Measurements from ENCODE around the gene FAM237A.

The FAM237A gene

DNA sequence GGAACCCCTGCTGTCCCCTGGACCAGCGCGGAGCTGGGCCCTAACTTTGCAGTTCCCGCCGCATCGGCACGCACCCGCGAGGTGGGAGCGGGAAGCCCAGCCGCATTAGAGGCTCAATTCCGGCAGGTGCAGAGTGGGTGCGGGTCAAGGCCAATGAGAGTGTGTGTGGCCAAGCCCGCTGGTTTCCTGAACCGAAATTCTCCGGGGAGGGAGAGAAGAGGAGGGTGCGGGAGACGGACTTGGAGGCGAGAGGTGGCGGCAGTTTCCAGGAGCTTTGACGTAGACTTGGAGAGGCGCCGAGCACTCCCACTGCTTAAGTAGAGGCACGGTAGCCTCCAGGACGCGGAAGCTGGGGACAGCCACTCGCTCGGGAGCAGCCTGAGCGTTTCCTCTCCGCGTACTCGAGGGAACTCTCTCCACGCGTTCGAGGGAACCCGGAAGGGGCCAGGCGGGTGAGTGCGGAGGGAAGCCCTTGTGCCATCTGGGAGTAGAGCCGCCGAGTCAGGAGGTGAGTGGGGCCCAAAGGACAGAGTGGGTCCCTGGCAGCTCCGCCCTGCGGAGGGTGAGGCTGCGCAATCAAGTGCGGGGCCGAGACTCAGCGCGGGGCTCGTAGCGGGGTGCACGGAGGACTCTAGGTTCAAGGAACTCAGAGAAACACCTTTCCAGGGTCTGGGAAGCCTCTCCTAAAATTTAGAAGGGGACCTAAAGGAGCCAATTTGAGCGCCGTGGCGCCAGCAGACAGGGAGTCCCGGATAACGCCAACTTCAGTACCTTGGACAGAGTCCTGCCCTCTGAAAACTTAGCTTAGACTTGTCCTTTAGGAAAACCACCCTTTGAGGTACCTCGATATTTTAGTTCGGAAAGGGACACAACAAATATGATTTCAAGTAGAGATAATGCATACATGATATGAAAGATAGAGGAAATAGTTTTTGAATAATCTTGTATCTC is at the start of gene FAM237A:
Gene FAM237A, plus strand, starts transcription at position 413 of the 951 bp plus-strand sequence. CDS start 1,750 bp downstream, outside the sequence.
- Histone ChIP-seq H3K4me3 (ENCODE audit: low read length) (no peak within 1 kb of the TSS), H3K36me3 (ENCODE audit: control insufficient read depth, insufficient read depth, low read length) (no peaks in the 10 kb centered on the region), H3K4me1 (ENCODE audit: control insufficient read depth, insufficient read depth, low read length) (no peaks in the 10 kb centered on the region), H3K27ac (ENCODE audit: low read depth, low read length) (no peak within 1 kb of the TSS), H3K27me3 (ENCODE audit: control insufficient read depth, insufficient read depth, low read length) (peaks cover 6% of the 10 kb centered on the region), H3K9ac (ENCODE audit: low read length) (no peak within 1 kb of the TSS)

- no peaks in the 10 kb centered on the region for H3K36me3 ChIP-seq (ENCODE audit: control insufficient read depth, insufficient read depth, low read length)
- H3K9ac ChIP-seq (ENCODE audit: low read length): no peak overlapping the region
- no peak overlapping the region for H3K4me3 ChIP-seq (ENCODE audit: low read length)
- H3K27ac ChIP-seq (ENCODE audit: low read depth, low read length): no peak overlapping the region
- H3K4me1 ChIP-seq (ENCODE audit: control insufficient read depth, insufficient read depth, low read length): no peaks in the 10 kb centered on the region
- H3K27me3 ChIP-seq (ENCODE audit: control insufficient read depth, insufficient read depth, low read length): no peaks in the 10 kb centered on the region
Observed at GRCh38 chr2:206597717-206598218, 44.5 kb upstream of the FAM237A start.

GRCh38 chr2:206603243-206603642 is 39.0 kb upstream of the FAM237A start:
- no peak overlapping the region for H3K4me3 ChIP-seq (ENCODE audit: low read length)
- no peak overlapping the region for H3K9ac ChIP-seq (ENCODE audit: low read length)
- no peaks in the 10 kb centered on the region for H3K36me3 ChIP-seq (ENCODE audit: control insufficient read depth, insufficient read depth, low read length)
- H3K27ac ChIP-seq (ENCODE audit: low read depth, low read length): no peak overlapping the region
- no peaks in the 10 kb centered on the region for H3K27me3 ChIP-seq (ENCODE audit: control insufficient read depth, insufficient read depth, low read length)
- H3K4me1 ChIP-seq (ENCODE audit: control insufficient read depth, insufficient read depth, low read length): no peaks in the 10 kb centered on the region

DNA sequence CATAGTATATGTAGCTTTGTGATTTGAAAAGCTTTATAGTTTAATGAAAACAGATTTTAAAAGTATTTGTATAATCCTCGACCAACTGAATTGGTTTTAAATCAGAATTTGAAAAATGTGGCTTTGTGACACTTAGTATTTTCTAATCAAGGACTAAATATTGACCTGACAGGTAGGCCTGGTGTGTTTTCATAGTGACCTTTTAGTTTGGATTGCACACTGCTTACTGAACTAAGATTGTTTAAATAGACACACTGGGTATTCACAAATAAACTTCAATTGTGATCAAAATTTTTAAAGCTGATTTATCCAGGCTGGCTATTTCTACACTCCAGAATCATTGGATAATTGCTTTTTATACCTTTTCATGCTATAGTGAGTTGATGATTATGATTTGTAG is 31.8 kb upstream of the FAM237A start:
- H3K9ac ChIP-seq (ENCODE audit: low read length): no peak overlapping the region
- H3K4me1 ChIP-seq (ENCODE audit: control insufficient read depth, insufficient read depth, low read length): no peaks in the 10 kb centered on the region
- no peaks in the 10 kb centered on the region for H3K27me3 ChIP-seq (ENCODE audit: control insufficient read depth, insufficient read depth, low read length)
- H3K36me3 ChIP-seq (ENCODE audit: control insufficient read depth, insufficient read depth, low read length): no peaks in the 10 kb centered on the region
- H3K27ac ChIP-seq (ENCODE audit: low read depth, low read length): no peak overlapping the region
- no peak overlapping the region for H3K4me3 ChIP-seq (ENCODE audit: low read length)

DNA sequence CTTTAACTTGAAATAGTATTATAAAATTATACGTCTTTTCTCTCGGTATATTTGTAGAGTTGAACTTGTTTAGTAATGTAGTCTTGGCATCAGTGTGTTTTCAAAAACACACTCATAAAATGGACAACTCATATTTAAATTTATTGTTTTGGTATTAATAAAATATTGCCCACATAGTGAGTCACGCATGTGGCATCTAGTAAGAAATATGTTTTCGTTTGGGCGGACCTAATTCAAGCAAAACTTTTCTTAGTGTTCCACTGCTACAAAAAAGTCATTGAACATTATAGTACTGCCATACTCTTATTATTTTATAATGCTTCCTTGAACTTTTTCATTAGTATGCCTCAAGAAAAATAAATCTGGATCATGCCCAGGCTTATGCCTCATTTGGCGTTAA is 31.1 kb upstream of the FAM237A start:
- H3K27ac ChIP-seq (ENCODE audit: low read depth, low read length): no peak overlapping the region
- H3K4me3 ChIP-seq (ENCODE audit: low read length): no peak overlapping the region
- no peak overlapping the region for H3K9ac ChIP-seq (ENCODE audit: low read length)
- H3K4me1 ChIP-seq (ENCODE audit: control insufficient read depth, insufficient read depth, low read length): no peaks in the 10 kb centered on the region
- no peaks in the 10 kb centered on the region for H3K27me3 ChIP-seq (ENCODE audit: control insufficient read depth, insufficient read depth, low read length)
- no peaks in the 10 kb centered on the region for H3K36me3 ChIP-seq (ENCODE audit: control insufficient read depth, insufficient read depth, low read length)

- Histone ChIP-seq H3K27ac (ENCODE audit: low read depth, low read length) (no peak overlapping the region), H3K4me3 (ENCODE audit: low read length) (no peak overlapping the region)
Observed at GRCh38 chr2:206611736-206612135, 30.6 kb upstream of the FAM237A start.

GRCh38 chr2:206614811-206615210 is 27.5 kb upstream of the FAM237A start:
- Histone ChIP-seq H3K4me3 (ENCODE audit: low read length) (no peak overlapping the region), H3K9ac (ENCODE audit: low read length) (no peak overlapping the region), H3K27ac (ENCODE audit: low read depth, low read length) (no peak overlapping the region), H3K27me3 (ENCODE audit: control insufficient read depth, insufficient read depth, low read length) (no peaks in the 10 kb centered on the region), H3K36me3 (ENCODE audit: control insufficient read depth, insufficient read depth, low read length) (no peaks in the 10 kb centered on the region), H3K4me1 (ENCODE audit: control insufficient read depth, insufficient read depth, low read length) (no peaks in the 10 kb centered on the region)

More at GRCh38 chr2:206611736-206612135, 30.6 kb upstream of the FAM237A start:
- Histone ChIP-seq H3K9ac (ENCODE audit: low read length) (no peak overlapping the region), H3K27me3 (ENCODE audit: control insufficient read depth, insufficient read depth, low read length) (no peaks in the 10 kb centered on the region), H3K4me1 (ENCODE audit: control insufficient read depth, insufficient read depth, low read length) (no peaks in the 10 kb centered on the region), H3K36me3 (ENCODE audit: control insufficient read depth, insufficient read depth, low read length) (no peaks in the 10 kb centered on the region)

DNA sequence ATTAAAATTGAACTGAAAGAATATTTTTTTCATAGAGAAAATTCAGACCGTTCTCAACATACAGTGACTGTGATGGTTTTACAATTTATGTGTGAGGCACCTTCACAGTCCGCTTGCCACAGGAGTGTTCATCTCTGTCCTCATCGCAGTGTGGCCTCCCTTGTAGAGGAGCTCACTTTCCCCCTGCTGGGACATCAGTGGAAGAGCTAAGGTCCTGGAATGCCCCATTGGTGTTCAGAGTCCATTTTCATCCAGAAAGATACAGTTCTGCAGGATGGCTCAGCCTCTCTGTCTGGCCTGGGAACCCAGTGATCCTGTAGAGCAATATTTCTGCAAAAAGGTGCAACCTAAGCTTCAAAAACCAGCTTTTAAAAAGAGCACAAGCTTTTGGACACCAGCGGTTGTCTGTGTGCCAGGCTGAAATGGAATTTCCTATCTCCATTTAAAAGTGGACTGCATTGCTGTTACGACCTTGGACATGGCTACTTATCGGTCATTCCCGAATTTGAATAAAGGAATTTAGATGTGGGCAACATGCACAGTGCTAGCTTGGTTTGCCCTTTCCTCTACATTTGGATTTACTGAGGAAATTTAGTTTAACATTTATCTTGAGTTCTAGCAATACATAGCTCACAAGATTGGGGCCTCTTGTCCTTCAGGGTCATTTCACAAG is 26.7 kb upstream of the FAM237A start:
- H3K4me3 ChIP-seq (ENCODE audit: low read length): no peak overlapping the region
- no peaks in the 10 kb centered on the region for H3K27me3 ChIP-seq (ENCODE audit: control insufficient read depth, insufficient read depth, low read length)
- no peaks in the 10 kb centered on the region for H3K36me3 ChIP-seq (ENCODE audit: control insufficient read depth, insufficient read depth, low read length)
- no peak overlapping the region for H3K27ac ChIP-seq (ENCODE audit: low read depth, low read length)
- H3K4me1 ChIP-seq (ENCODE audit: control insufficient read depth, insufficient read depth, low read length): no peaks in the 10 kb centered on the region
- H3K9ac ChIP-seq (ENCODE audit: low read length): no peak overlapping the region

GRCh38 chr2:206616151-206616550 is 26.1 kb upstream of the FAM237A start:
- H3K27ac ChIP-seq (ENCODE audit: low read depth, low read length): no peak overlapping the region

GRCh38 chr2:206619011-206619410 is 23.3 kb upstream of the FAM237A start:
- Histone ChIP-seq H3K4me3 (ENCODE audit: low read length) (no peak overlapping the region), H3K9ac (ENCODE audit: low read length) (no peak overlapping the region), H3K27me3 (ENCODE audit: control insufficient read depth, insufficient read depth, low read length) (no peaks in the 10 kb centered on the region), H3K27ac (ENCODE audit: low read depth, low read length) (no peak overlapping the region), H3K4me1 (ENCODE audit: control insufficient read depth, insufficient read depth, low read length) (no peaks in the 10 kb centered on the region), H3K36me3 (ENCODE audit: control insufficient read depth, insufficient read depth, low read length) (no peaks in the 10 kb centered on the region)

More at GRCh38 chr2:206616151-206616550, 26.1 kb upstream of the FAM237A start:
- Histone ChIP-seq H3K4me1 (ENCODE audit: control insufficient read depth, insufficient read depth, low read length) (no peaks in the 10 kb centered on the region), H3K36me3 (ENCODE audit: control insufficient read depth, insufficient read depth, low read length) (no peaks in the 10 kb centered on the region), H3K9ac (ENCODE audit: low read length) (no peak overlapping the region), H3K4me3 (ENCODE audit: low read length) (no peak overlapping the region), H3K27me3 (ENCODE audit: control insufficient read depth, insufficient read depth, low read length) (no peaks in the 10 kb centered on the region)

- no peaks in the 10 kb centered on the region for H3K27me3 ChIP-seq (ENCODE audit: control insufficient read depth, insufficient read depth, low read length)
- no peak overlapping the region for H3K27ac ChIP-seq (ENCODE audit: low read depth, low read length)
- no peaks in the 10 kb centered on the region for H3K4me1 ChIP-seq (ENCODE audit: control insufficient read depth, insufficient read depth, low read length)
- no peak overlapping the region for H3K9ac ChIP-seq (ENCODE audit: low read length)
- no peak overlapping the region for H3K4me3 ChIP-seq (ENCODE audit: low read length)
- no peaks in the 10 kb centered on the region for H3K36me3 ChIP-seq (ENCODE audit: control insufficient read depth, insufficient read depth, low read length)
Observed at GRCh38 chr2:206626108-206626507, 16.2 kb upstream of the FAM237A start.

- Histone ChIP-seq H3K36me3 (ENCODE audit: control insufficient read depth, insufficient read depth, low read length) (no peaks in the 10 kb centered on the region), H3K27ac (ENCODE audit: low read depth, low read length) (no peak overlapping the region), H3K27me3 (ENCODE audit: control insufficient read depth, insufficient read depth, low read length) (no peaks in the 10 kb centered on the region), H3K4me1 (ENCODE audit: control insufficient read depth, insufficient read depth, low read length) (no peaks in the 10 kb centered on the region), H3K9ac (ENCODE audit: low read length) (no peak overlapping the region), H3K4me3 (ENCODE audit: low read length) (no peak overlapping the region)
Observed at GRCh38 chr2:206627632-206628031, 14.7 kb upstream of the FAM237A start.
